Germinal center (tissue), 1 donor: ENCODE measurements around the gene ZNF507.

ENCODE experiments used
- DNase-seq: peaks from one replicate; pipeline ENCODE4 v3.0.0; 2012; ENCODE audit warnings: mixed read lengths, low spot score

Gene ZNF507

DNA sequence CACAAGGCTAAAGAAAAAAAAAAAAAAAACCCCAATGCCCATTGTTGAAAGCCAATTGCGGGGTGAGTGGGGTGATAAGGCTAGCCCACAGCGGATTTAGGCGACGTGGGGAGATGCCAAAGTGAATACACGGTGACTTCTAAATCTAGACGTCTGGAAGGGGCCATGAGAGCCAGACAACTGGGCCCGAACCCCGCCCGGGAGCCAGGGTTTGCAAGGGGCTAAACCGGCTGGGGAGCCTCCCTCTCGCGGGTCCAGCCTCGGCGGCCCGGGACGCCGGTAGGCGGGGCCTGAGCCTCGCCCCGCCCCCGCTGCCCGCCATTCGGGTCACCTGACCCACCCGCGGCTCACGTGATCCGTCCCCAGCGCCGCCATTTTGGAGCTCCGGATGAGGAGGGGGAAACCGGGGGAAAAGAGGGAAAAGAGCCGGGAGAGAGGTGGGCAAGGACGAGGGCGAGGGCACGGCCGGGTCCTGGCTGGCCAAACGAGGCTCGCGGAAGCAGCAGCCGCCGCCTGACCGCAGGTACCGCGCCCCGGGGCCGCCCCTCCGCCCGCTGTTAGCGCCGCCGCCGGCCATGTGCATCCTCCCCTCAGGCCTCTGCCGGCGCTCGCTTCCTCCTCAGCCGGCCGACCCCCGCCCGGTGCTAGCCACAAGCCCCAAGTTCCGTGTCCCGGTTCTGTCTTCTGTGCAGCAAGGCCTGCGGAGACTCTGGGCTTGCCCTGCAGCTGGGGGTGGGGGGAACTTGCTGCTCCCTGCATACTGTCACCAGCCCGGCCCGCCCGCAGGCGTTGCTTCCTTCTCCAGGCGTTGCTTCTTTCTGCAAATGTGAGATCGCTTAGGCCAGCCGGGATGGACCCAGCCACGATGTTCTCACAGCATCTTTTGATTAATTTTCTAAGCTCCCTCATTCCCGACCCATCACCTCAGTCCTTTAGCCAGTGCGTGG lies at the start of gene ZNF507:
Gene ZNF507 (plus strand): TSS at position 350 of the 947 bp plus-strand sequence. CDS start 7,221 bp downstream, outside the sequence.
- DNase-seq: peak; percentile 93

DNA sequence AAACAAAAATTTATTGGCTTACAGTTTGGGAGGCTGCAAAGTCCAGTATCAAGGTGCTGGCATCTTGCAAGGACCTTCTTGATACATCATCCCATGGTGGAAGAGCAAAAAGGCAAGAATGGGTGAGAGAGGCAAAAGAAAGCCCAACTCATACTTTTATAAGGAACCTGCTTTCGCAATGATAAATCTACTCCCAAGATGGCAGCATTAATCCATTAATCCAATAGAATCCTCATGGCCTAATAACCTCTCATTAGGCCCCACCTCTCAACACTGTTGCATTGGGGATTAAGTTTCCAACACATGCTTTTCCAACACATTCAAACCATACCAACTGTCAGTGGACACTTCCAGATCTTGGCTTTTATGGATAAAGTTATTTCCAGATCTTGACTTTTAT lies 48.7 kb upstream of the ZNF507 start:
- no peak for DNase-seq

DNA sequence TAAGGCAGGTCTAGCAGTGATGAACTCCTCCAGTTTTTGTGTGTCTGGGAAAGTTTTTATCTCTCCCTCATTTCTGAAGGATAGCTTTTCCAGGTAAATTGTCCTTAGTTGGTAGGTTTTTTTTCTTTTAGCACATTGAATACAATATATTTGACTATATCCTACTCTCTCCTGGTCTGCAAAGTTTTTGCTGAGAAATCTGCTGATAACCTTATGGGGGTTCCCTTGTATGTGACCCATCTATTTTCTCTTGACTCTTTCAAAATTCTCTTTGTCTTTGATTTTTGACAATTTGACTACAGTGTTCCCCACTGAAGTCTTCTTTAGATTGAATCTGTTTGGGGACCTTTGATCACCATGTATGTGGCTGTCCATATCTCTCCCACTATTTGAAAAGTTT lies 42.6 kb upstream of the ZNF507 start:
- no peak for DNase-seq

DNA sequence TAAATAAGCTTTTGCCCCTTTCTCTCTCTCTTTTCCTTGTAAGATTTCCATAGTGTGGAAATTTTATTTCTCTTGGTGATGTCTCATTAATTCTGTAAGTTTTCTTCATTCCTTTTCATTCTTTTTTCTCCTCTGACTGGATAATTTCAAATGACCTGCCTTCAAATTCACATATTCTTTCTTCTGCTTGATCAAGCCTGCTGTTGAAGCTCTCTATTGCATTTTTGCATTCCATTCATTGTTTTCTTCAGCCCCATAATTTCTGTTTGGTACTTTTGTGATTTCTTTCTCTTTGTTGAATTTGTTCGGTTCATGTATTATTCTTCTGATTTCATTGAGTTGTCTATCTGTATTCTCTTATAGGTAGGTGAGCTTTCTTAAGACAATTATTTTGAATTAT lies 42.2 kb upstream of the ZNF507 start:
- DNase-seq: no peak

DNA sequence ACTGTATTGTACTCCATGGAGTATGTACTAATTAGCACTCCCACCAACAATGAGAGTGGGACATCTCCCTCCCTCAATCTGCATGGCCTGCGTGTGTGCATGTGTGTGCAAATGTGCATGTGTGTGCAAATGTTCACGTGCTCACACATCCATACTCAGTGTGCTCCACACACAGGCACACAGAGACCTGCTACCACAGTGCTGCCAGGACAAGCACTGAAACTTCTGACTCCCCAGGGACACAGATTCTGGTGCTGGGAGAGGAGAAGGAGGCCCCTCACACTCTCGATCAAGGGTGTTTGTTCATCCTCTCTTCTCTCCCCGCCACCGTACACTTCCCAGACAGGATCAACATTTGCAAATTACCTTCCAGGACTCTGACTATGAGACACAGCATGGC lies 37.8 kb upstream of the ZNF507 start:
- no peak for DNase-seq

DNA sequence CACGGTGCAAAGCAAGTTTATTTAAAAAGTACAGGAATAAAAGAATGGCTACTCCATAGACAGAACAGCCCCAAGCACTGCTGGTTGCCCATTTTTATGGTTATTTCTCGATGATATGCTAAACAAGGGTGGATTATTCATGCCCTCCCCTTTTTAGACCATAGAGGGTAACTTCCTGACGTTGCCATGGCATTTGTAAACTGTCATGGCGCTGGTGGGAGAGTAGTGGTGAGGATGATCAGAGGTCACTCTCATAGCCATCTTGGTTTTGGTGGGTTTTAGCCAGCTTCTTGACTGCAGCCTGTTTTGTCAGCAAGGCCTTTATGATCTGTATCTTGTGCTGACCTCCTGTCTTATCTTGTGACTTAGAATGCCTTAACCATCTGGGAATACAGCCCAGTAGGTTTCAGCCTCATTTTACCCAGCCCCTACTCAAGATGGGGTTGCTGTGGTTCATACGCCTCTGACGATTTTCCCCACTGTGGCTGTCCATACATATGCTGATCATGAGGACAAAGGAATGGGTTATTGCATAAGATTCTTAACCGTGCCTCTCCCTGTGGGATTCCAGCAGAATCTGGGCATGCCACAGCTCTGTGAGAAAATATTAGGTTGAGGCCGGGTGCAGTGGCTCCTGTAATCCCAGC lies 36.9 kb upstream of the ZNF507 start:
- DNase-seq: no peak

DNA sequence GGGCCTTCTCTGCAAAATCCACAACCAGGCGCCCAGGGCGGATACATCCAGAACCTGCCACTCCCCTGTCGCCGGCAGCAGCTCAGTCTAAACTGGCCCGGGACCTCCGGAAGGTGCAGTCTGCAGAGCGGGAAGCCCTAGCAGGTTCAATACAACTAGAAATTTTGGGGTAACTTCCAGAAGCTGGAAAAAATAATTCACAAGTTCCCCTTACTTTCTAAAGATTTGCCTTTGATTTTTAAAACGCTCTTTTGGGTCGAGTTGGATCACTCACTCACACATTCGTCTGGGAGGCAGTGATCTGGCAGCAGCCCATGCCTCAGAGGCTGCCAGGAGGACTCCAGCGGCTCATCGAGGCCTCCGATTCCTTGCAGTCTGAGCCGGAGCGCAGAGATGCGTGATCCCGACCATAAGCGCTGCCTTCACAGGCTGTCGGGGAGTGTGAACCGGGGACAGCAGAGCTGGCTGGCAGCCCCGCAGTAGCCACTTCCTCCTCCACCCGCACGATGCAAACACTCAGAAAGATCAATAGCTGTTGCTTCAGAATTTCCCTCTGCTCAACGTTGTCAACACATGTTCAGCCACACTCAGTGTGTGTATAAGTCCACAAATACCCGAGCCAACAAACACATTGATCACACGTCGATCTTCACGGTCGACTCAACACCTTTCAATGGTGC lies 35.6 kb upstream of the ZNF507 start:
- no peak for DNase-seq

DNA sequence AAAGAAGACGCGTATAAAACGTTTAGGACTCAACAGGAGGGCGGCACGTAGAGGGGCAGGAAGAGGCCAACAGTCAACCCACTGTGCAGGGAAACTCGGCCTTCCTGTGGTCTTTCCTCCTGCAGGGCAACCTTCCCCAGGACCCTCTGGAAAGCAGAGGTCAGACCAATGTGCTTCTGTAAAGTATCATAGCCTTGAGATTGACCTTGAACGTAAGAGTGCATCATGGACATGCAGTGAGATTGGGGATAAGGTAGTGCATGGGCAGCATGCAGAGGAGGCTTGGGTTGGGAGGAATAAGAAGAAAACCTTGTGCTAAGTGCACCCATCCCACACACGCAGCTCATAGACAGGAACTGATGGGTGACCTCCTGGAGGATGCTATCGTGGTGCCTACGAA lies 34.0 kb upstream of the ZNF507 start:
- DNase-seq: no peak

DNA sequence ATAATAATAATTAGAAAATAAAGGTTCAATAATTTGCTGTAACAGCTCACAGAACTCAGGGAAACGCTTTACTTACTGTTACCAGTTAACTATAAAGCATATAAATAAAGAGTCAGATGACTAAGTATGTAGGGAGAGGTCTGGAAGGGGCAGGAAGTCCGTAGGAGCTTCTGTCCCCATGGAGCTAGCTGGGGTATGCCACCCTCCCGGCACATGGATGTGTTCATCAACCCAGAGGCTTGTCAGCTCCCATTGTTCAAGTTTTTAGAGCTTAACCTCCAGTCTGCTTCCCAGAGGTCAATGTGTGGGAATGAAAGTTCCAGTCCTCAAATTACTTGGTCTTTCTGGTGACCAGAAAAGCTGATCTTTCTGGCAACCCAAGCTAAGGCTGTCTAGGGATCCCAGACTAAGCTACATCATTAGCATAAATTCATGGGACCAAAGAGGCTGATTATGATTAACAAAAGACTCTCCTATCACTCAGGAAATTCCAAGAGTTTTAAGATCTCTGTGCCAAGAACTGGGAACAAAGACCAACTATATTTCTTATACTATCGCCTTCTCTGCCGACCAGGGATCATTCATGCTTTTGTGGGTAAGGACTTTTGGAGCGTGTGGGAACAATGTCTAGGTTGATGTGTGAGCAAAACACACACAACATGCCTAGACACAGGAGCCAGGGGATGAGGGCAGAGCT lies 31.7 kb upstream of the ZNF507 start:
- DNase-seq: no peak

DNA sequence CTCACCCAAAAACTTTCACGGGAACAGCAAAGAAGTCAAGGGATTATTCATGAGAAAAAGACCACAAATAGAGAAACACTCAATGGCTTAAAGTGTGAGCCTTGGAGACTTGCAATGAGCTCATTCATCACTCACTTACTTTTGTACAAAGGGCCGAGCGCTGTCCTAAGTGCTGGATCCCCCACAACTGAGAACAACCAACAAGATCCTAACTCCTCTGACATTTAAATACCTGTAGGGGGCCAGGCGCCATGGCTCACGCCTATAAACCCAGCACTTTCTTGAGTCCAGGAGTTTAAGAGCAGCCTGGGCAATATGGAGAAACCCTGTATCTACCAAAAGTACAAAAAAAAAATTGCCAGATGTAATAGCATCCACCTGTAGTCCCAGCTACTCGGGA lies 29.4 kb upstream of the ZNF507 start:
- DNase-seq: no peak

DNA sequence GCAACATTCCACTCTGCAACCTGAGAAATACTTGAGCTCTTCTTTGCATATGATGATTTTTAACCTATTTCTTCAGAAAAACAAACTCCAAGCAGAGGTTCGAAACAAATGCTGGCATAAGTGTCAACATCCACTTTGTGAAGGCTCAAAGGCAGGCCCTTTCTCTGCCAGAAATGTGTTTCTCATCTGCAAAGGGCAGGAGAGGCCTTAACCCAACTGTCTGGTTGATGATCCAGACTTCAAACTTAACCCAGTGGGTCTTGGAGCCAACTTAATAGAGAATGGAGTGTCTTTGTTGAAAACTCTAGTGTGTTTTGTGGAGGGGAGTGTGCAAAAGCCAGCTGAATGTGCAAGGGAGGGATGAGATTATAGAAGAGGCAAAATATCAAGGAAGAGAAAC lies 28.3 kb upstream of the ZNF507 start:
- no peak for DNase-seq

DNA sequence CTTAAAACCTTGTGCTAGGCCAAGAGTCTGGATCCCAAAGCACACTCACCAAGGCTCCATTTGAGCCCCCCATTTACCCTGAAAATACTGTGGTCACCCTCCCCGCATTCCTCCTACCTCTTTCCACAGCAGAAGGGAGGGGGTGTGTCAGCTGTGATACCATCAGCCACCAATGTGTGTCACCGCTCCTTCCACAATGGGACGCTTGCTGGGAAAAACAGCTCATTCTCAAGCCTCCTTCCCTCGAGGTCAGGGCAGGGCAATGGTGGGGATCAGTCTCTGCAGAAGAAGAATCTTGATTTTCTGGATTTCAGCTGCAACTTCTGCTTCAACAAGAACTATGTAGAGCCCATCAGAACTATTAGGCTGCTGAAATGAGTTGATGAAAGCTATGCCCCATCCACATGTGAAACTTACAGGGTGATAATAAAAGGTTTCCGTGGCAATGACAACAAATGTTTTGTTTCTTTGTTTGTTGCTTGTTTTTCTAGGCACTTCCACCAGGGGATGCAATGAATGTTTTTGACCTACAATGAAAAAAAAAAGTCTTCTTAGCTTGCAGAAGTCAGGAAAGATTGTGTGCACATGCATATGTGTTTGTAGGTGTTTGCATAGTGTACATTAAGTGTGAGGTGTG lies 26.4 kb upstream of the ZNF507 start:
- DNase-seq: no peak

DNA sequence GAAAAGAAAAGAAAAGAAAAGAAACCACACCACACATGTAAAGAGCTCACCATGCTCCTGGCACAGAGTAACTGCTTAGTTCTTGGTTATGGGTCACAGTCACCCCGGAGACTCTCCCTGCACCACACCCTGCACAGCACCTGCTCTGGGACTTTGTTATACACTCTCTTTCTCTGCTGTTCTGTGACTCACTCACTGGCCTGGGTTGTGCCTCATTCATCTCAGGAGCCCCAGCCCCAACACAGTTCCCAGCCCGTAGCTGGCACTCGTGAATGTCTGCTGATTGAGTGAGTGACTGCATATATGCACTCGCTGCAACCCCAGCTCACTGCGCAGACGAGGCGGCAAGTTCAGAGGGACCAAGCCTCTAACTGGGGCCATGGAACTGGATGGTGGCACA lies 22.9 kb upstream of the ZNF507 start:
- no peak for DNase-seq

DNA sequence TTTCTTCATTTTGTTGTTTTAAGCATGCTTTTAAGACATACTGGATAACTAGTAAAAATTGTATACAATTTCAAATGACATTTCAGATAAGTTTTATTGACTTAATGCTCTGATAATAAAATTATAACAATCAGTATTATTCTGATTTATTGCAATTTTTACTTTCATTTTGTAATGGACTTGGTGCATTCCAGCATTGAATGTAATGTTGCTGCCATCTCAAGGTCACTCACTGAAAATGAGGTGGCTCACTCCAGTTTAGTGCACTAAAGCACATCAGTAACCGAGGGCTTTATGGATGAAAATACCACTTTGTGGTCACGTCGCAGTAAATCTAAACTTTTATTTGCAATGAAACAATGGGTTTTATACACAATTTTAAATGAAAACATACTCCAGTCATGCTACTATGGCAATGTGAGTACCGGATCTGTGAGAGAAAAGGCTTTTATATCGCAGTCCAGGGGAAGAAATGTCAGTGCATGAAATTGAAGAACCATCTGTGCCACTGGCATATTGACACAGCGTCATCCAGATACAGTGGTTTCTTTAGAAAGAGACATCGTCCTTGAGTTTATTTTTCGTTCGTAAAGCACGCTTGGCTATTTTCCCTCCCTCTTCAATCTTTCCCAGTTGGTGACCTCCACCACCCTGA lies 20.7 kb upstream of the ZNF507 start:
- DNase-seq: no peak

DNA sequence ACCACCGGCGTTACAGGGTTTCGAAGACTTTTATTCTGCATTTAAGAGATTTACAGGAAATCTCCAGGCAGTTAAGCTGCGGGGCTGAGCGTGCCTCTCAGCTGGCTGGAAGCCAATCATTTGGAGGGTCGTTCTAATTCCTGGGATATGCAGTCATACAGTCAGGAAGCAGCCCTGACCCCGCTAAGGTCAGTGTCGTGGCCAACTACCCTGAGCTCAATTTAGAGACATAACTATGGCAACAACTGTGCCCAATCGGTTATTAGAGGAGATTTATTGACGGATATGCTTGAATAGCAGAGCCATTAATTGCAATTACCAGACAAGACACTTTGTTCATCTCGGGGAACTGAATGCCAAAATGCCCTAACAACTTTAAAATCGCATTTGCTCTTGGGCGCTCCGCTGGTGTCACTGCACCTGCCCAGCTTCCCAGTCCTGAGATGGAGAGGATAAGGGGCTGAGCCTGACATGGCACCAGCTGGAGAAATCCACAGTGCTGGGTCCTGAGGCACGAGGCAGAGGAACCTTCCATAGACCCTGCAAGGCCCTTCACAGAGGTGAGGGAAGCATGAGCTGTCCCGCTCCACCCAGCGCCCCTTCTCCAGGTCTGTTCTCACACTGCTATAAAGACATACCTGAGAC lies 15.1 kb upstream of the ZNF507 start:
- no peak for DNase-seq

DNA sequence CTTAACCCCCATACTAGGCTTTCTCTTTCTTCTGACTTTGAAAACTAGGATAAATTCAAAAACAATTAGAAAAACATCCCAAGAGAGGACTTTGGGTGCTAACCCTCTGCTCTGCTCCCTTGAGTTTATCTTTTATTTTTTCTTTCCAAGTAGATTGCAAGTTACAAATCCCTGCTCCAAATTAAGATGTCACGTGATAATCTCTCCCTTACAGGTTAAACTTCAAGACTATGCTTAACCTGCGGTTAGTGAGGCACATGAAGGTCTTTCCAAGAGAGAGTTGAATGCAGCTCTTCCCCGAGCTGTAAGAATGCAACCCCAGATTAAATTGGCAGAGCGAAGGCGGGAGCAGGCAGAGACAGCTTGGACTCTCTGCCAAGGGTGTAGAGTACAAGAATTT lies 12.2 kb upstream of the ZNF507 start:
- DNase-seq: no peak

DNA sequence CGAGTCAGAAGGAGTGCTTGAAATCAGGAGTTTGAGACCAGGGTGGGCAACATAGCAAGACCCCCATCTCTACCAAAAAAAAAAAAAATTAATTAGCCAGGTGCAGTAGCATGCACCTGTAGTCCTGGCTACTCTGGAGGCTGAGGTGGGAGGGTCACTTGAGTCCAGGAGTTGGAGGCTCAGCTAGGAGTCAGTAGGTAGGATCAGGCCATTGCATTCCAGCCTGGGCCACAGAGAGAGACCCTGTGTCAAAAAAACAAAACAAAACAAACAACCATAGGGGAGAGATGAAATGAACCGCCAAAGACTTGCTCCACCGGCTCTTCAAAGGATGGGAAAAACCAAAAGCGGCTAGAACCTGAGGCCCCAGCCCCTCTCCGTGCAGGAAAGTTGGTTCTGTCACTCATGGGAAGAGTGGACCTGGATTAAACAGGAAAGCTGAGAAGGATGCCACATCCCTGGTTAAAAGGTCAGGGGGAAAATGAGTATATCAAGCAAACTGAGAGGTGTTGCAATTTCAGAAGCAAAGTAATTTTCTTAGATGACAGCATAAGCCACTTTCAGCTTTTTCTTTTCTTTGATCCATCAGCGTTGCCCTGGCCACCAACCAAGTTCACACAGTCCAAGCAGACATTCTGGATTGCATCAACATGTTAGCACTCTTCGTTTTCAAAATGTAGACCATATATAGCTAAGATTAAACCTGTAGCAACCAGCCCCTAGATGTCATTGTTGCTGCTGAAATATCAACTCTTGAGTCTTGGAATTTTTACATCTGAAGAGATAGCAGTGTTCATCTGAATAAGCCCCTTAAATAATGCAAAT lies 8.9 kb upstream of the ZNF507 start:
- no peak for DNase-seq

DNA sequence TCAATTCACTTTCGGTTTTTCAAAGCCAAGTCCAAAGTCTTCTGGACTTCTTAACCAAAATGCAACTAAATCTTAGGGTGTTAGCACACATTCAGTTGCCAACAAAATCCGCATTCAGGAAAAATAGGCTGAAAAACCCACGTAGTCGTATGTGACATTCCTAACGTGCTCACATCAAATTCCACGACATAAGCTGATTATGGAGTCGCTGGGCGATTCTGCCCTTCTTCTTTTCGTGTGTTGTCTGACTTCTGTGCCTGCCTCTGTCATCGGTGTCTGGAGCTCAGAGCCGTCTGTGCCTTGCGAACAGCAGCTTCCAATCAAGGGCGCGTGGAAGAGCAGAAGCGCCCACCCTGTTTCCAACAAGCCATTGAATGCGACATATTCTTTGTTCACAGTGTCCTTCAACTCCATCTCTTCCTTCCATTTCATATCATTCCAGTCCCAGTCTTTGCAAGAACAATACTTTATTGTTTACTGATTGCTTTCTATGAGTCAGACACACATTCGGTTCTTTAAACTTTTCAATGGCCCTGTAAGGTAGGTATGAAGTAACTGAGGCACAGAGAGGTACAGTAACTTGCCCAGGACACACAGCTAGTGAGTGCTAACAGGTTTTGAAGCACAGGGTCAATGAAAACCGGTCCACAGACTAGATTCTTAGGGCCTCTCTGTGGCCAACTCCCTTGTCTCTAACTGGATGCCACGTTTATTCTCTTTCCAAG lies 8.2 kb upstream of the ZNF507 start:
- DNase-seq: no peak

DNA sequence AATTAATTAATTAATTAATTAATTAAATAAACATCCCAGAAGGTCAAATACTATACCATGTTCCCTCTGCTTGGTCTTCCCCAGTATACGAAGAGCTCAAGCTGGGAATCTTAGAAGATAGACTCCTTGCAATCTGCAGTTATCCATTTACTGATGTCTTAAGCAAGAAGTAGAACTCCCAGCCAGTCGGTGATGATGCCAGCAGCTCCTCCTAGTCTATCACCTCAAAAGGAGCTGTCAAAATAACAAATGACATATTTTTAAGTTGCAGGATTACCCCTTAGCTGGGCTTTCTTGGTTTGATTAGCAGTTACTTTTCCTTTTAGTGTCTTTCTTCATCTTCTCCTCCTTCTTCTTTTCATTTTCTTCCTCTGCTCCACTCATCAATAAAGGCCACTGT lies 6.0 kb upstream of the ZNF507 start:
- no peak for DNase-seq
